CD4-positive, alpha-beta T cell treated with Interleukin-17A for 4 hours (primary cell): ENCODE measurements around the gene CYBB.
"Not testable (repeated sequence)": the region's sequence is repeated elsewhere in the genome, so short reads cannot be mapped to it uniquely, and the experiment has no call there.

Source experiments
- DNase-seq: peaks from one replicate; pipeline ENCODE4 v3.0.0-alpha.2; 2020; ENCODE audit warnings: mixed read lengths

The CYBB gene

DNA sequence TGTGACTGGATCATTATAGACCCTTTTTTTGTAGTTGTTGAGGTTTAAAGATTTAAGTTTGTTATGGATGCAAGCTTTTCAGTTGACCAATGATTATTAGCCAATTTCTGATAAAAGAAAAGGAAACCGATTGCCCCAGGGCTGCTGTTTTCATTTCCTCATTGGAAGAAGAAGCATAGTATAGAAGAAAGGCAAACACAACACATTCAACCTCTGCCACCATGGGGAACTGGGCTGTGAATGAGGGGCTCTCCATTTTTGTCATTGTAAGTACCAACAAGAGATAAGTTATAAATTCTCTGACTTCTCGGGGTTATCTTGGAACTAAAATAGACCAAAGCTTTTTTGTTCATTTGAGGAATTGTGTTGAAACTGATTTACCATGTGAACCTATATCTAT, at the start of gene CYBB:
CYBB (plus strand) TSS at position 203 of the 400 bp plus-strand sequence; CDS start at position 222, 19 bp downstream.
- no peak for DNase-seq

DNA sequence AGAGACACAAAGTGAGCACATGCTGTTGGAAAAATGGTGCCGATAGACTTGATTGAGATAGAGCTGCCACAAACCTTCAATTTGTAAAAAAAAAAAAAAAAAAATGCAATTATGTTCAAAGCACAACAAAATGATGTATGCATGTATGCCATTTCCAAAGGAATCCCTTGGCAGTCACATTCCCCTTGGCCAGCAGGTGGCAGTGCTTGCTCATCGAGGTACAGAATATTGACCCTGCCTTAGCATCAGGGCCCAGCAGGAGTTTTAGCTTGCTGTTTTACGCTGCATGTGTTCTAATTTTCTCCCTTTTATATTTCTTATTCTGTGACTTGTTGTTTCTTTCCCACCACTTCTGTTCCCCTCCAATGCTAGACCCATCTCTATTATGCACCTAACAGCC, 34.5 kb upstream of the CYBB start:
- peak; percentile 83 for DNase-seq

DNA sequence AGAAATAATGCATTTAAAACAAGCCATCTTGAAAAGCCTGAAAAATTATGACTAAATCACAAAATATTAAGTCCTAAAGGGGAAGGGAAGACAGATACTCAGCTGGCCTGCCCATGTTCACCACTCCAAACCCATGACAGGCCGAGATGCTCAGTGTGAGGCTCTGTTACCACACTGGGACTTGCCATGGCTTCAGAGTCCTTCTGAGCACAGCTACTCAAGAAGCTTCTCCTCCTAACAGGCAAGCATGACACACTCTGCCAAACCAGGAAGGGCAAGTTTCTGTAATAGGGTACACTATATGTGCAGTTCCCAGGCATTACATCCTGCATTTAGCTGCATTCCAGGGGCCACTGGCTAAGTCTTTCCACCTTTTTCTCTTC, 34.0 kb upstream of the CYBB start:
- DNase-seq, result no peak

DNA sequence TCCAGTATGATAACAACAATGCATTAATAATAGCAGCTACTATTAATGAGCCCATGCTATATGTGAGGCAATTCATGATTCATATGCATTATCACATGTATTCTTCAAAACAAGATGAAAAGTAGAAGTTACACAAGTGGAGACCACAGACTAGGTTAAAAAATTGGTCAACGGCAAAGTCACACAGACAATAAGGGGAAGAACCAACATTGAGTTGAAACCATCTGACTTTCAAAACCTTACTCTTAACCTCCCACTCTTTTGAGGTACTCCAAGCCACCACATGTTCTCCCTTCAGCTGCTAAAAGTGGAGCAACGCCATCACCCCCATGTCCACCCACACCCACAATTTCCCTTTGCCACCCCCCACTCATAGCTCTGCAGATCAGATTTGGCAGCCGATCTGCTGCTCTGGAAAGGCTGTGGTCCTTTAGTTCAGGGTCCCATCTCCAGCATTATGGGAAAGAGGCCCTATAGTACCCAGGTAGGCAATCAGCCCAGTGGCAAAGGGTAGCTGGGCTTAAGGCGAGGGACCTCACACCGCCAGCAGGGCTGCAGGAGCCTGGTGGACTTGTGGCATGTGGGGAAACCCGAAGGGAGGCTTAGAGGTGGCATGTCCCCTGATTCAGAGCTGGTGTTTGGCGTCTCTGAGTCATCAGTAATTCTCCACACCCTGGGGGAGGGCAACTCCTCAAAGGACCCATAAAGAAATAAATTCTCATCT, 33.5 kb upstream of the CYBB start:
- DNase-seq, result no peak

DNA sequence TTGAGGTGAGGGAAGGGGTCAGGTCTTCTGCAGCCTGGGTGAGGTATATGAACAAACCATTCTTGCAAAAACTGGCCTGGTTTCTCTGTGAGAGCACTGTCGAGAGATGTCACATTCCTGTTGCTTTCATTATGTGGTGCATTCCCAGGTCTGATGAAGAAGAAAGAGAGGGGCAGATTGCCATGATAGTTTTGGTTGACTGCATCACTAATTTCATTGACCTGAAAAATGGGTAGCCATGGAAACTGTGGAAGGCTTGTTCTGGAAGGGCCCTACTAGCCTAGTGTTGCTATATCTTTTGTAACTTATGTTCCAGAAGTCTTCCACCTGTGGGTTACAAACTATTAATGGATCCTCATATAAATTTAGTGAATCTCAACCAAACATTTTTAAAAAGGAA, 32.9 kb upstream of the CYBB start:
- DNase-seq, result no peak

DNA sequence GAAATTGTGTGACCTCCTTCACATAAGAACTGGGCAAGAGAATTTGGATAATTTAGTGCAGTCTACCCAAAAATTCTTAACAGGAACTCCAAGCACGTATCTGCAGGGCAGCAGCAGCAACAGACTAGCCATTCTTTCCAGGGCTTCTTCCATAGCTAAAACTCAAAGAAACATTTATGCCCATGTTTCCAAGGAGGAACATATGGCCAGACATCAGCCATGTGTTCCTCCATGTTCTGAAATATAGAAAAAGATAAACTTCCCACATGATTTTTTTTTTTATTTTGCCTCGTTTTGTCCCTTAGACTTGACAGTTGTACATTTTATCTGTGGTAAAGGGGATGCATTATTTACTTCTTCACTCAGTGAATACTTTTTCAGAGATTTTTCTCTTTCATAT, 27.6 kb upstream of the CYBB start:
- no peak for DNase-seq

DNA sequence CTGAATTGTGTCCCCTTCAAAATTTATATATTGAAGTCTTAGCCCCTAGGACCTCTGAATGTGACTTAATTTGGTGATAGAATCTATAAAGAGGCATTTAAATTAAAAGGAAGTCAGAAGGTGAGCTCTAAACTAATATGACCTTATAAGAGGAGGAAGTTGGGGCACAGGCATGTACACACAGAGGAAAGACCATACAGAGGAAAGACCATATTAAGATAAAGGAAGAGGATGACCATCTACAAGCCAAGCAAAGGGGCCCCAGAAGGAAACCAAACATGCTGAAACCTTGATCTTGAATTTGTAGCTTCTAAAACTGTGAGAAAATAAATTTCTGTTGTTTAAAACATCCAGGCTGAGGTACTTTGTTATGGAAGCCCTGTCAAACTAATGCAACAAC, 26.9 kb upstream of the CYBB start:
- no peak for DNase-seq

DNA sequence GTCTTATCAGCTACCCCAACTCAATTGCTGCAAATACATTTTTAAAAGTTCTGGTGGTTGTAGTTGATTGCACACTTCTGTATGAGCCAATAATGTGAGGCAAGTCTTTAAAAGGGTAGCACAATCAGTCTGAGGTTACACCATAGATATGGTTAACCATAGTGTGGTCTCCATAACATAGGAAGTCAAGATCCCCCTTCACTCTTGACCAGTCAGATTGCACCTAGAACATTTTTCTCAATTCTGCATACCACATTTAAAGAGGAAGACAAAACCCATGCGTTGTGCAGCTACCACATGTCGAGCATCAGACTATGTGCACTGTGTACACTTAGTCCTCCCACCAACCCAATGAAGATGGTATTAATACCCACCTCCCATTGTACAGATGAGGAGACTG, 26.5 kb upstream of the CYBB start:
- no peak for DNase-seq

DNA sequence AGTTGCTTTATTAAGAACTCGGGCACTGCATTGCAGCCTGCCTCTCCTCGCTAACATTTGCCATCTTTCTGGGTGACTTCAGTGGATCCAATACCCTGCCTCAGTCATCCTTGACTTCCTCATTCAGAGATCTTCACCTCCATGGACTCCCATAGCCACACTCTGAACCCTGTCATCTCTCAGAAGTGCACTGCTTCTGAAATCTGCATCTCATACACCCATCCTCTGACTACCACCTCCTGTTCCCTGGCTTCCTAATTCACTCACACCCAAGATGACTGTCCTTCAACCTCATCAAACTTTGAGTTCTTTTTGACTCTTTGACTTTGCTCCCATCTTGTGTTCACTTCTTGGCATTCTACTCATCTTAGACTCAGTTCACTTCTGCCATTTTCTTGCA, 25.3 kb upstream of the CYBB start:
- DNase-seq, result no peak

DNA sequence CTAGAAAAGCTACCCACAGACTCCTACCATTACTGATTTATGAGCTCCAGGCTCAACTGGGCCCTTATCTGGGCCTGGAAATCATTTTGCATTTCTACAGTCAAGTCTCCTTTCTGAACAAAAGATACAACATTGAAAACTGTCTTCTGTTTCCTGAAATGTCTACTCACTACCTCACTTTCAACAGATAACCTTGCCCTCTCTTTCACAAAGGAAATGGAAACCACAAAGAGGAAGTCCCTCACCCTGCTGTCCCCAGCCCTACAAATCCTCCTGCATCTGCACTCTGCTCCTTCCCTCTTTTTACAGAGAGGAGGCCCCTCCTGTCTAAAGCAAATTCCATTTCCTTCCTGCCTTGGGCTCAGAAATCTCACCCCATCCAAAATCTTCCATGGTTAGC, 24.8 kb upstream of the CYBB start:
- DNase-seq, result no peak

DNA sequence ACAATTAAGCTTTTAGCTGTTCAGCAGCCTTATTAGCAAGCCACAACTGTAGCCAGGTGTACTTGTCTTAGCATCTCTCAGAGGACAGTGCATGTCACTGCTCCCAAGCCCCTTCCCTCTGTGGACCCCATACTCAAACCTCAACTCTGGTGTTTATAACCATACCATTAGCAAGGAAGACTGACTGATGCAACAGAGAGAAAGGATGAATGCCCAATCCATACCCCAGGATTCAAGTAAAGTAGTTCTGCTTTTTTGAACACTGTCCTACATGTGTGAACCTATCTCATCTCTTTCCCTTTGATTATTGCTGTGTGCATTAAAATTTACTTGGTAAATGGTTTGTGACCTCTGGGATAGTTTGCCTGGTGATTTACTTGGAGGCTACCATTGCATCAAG, 22.8 kb upstream of the CYBB start:
- no peak for DNase-seq

DNA sequence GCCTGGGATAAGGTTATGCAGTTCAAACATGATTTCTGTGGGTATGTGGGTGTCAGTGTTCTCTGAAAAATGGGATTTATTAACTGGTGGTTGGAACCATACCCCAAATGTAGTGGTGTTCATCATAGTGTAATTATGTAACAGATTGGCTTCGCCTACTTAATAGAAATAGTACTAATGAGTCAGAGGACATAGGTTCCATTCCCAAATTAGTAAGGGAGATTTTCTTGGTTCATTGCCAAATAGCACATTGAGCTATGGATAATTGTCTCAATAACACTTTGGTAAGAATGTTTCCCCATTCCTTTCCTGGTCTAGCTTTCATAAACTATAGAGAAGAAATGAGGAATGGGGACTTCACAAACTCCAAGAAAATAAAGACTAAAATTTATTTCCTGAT, 20.5 kb upstream of the CYBB start:
- no peak for DNase-seq

DNA sequence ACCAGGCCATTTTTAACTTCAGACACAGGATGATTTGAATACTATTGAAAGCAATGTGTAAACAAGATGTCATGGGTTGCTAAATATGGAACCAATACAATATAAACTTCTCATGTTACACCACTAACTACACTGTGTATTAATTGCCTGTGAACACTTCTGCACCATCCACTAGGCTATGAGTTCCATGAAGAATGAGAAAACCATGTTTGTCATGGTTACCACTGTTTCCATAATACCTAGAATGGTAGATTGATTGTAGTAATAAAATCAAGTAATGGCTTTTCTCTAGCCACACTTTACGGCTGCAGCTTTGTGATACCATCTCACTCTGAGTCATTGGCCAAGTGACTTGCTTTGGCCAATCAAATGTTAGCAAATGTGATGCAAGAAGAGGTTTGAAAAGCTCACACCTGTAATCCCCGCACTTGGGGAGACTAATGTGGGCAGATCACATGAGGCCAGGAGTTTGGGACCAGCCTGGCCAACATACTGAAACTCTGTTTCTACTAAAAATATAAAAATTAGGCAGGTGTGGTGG, 19.9 kb upstream of the CYBB start:
- no peak for DNase-seq

DNA sequence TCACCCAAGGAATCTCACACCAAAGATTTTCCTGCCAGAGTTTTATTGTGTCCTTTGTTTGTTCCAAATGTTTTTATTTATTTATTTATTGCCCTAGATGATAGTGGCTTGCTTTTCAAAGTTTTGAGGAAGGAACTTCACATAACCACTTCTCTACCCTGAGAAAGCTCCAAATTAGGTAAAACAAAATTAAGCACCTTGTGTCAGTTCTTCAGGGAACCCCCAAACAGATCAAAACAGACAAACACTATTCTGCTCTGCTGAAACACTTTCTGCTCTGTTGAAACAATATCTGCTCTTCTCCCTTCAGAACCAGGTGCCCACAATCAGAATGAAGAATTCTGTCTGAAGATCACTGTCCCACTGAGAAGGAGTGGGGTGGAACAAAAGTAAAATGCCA, 16.5 kb upstream of the CYBB start:
- DNase-seq, result no peak

DNA sequence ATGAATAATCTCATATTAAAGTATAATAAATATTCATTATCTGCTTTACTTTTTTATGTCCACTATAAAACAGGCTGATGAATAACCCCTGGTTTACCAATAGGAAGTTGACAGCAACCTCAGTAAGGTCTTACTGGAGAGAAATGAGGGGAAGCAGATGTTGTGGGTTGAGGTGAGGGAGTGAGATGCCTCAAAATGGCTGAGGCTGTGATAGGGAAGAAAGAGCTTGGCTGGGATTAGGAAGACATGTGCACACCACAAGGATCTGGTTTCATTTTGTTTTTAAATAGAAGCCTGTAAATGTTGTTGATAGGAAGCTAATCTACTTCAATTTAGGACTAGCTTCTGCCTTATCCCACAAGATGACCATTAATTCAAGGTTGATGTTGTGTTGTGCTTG, 14.4 kb upstream of the CYBB start:
- DNase-seq, result no peak

DNA sequence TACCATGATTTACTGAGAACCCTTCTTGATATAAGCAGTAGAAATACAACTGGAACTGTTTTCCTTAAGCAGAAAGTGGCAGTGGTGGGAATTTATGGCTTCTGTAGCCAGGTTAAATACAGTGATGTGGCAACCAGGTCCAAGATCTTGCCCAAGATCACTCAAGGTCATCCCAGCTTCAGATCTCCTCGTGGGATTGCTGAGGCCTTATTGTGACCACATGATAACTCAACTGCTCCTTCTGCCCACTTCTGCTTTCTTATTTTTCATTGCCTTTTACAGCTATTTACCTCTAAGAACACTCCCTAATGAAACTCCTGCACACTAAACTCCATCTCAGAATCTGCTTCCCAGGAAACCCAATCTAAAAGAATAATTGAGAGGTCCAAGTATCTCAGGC, 12.4 kb upstream of the CYBB start:
- no peak for DNase-seq

DNA sequence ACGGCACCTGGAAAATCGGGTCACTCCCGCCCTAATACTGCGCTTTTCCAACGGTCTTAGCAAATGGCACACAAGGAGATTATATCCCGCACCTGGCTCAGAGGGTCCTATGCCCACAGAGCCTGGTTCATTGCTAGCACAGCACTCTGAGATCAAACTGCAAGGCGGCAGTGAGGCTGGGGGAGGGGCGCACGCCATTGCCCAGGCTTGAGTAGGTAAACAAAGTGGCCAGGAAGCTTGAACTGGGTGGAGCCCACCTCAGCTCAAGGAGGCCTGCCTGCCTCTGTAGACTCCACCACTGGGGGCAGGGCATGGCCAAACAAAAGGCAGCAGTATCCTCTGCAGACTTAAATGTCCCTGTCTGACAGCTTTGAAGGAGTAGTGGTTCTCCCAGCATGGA, 11.0 kb upstream of the CYBB start:
- DNase-seq, result not testable (repeated sequence)

DNA sequence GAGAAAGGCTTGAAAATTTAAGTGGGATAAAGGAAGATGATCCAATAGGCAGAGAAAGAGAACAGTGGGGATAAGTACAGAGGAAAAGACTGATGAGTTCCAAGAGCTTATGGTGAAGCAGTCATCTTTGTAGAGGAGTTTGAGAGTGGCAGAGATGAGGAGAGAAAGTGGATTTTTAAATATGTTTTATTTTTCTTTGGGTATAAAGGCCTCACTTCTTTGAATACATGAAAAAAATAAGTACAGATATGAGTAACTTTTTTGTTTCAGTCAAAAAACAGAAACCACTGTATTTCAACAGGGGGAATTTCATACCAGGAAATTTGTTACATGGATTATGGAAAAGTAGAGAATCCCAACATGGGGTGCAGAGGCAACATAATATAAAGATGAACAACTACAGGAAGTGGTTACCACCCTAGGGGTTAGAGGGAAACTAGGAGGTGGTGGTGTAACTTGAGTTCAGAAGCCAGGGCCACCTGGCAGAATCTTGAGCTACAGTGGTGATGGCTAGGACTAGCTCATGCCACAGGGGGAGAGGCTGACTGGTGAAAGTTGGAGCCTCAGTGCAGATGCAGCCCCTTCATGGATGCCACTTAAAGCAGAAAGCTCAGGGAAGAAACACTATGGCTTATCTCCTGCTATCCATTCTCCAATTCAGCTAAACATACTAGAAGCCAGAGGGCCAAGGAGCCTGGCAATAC, 3.4 kb upstream of the CYBB start:
- peak; percentile 11 for DNase-seq

DNA sequence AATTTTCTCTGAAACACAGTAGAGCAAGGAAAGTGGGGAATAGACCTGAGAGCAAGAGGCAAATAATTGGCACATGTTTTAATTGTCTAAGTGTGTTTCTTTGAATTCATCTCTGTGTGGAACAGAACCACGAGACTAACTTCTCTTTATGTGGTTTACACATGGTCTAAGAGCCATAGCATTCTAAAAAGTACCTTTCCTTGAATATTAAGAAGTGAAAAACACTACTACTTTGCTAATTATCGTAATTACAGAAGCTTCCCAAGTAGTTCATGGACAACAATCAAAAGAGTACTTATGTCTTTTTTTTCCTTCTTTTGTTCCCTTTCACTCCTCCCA, 2.9 kb upstream of the CYBB start:
- no peak for DNase-seq

DNA sequence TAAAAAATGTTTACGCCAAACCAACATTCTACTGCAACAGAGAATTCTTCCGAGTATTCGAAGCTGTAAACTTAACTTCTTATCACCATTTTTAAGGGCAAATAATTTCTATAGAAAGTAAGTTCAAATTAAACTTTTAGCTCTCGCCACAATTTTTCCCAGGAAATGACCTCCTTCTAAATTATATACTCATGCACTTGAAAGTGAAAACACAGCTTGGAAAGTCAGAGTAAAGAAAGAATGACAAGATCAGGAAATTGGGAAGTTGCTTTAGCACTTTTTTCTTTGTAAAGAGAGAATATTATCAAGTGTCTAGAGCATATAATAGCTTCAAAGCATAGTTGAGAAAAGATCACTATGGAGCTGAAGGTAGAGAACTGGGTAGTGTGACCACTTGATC, 1.2 kb downstream of the CYBB start:
- no peak for DNase-seq

DNA sequence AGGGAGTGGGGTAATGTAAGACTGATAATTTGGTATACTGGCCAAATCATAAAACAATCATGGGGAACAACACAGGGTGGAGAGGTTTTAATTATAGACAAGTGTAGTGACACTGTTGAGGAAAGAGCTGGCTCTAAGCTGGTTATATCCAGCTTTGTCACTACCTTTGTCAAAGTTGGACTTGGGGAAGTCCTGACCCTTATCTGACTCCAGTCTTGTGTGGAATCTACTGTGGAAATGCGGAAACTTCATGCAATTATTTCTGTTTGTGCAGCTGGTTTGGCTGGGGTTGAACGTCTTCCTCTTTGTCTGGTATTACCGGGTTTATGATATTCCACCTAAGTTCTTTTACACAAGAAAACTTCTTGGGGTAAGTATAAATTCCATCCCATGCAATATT, 2.0 kb downstream of the CYBB start:
- no peak for DNase-seq

DNA sequence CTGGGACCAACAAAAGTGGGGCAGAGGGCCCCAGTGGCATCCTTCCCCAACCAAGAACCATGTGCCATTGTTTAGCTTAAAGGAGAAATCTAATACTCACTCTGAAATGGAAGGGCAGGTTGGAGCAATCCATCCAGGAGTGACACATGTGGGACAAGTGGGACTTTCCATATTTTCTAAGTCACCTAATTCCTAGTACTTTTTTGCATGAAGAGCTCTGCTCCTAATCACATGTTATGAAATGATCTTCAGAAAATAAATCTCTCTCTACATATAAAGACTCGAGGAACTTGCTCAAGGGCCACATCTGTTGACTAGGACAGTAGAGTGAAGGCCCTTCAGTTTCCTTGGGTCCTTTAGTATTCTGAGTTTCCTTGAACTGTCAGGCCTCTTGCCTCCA, 2.5 kb downstream of the CYBB start:
- no peak for DNase-seq

DNA sequence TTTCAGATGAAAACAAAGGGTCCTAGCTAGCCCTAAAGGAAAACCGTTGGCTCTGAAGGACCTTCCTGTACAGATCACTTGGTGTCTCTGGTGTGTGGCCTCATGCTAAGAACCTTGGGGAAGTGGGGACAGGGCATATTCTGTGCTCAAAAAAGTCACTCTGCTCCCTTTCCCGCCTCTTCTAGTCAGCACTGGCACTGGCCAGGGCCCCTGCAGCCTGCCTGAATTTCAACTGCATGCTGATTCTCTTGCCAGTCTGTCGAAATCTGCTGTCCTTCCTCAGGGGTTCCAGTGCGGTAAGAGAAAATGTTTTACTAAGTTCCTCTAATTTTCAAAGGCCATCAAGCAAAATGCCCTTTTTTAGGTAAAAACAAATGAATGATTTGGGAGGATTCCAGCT, 3.4 kb downstream of the CYBB start:
- no peak for DNase-seq

DNA sequence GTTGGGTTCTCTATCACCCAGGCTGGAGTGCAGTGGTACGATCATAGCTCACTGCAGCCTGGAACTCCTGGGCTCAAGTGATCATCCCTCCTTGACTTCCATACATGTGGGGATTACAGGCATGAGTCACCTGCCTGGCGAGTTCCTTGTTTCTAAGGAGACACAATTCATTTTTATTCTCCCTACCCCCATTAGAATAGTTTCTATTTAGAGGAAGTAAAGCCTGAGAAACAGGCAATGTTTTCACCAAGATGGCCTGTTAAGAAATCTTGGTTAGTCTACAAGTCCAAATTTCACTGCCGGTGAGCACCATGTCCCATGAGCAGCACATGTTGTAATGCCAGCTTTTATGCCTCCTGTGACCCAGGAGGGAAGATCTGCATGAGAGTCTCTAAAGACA, 5.7 kb downstream of the CYBB start:
- DNase-seq, result no peak
